HCT116 (cell line): Measurements from ENCODE around the gene WNK1. TPM values are rescaled to one million over a fixed set of nuclear protein-coding genes. Genes with fewer than 3 reads are reported as not detected.
"Not testable (repeated sequence)": the region's sequence is repeated elsewhere in the genome, so short reads cannot be mapped to it uniquely, and the experiment has no call there.

Experiments used
- ATAC-seq: fragments of 200-7000 bp; cut with Tn5 transposase; 2 replicates; pipeline ENCODE4 v1.9.1; 2020; ENCODE audit warnings: mild to moderate bottlenecking, moderate library complexity
- BruUV-seq: library from RNA; stranded (reverse); fragments of 400-500 nt; replicated peaks from 2 replicates; lab custom pipeline; 2021; lab: Mats Ljungman, UMichigan
- CTCF ChIA-PET: fragments of 300-600 bp; sonication (Branson Sonifier 250); formaldehyde crosslinking; loops from one replicate; lab custom pipeline; 2021; ENCODE audit warnings: antibody characterized with exemption; lab: Charles Lee
- POLR2A ChIA-PET: fragments of 300-600, 350-600 bp; sonication (Branson Sonifier 250); formaldehyde crosslinking; loops from one replicate; lab custom pipeline; 2021; ENCODE audit warnings: antibody characterized with exemption; lab: Charles Lee
- RAD21 ChIA-PET, 2 experiments: fragments of 300-600 bp; sonication (Branson Sonifier 250); formaldehyde crosslinking; loops; one replicate each; lab custom pipeline; 2023; ENCODE audit warnings: low total read pairs in 2 of 2; ENCODE audit not compliant: uncharacterized antibody in 2 of 2, unreplicated experiment in 2 of 2, low non-redundant PET in 1 of 2; lab: Charles Lee
- DNase-seq: peaks from one replicate; pipeline ENCODE4 v3.0.0-alpha.2; 2010; ENCODE audit warnings: low read depth, low spot score
- H2AFZ ChIP-seq: fragments of 200-600 bp; shearing (Covaris generic), sonication (generic); 2 replicates; pipeline ENCODE4 v1.6.1; 2017; ENCODE audit warnings: low read depth, mixed run types, mixed read lengths, antibody characterized with exemption, low read length; ENCODE audit not compliant: poor library complexity, severe bottlenecking
- H3K27ac ChIP-seq: 2 replicates; pipeline ENCODE4 v1.5.1; 2012; ENCODE audit warnings: low read depth, low read length
- H3K27me3 ChIP-seq: fragments of 200-600 bp; sonication (generic); 2 replicates; pipeline ENCODE4 v1.6.1; 2016; ENCODE audit warnings: mixed run types, low read length, mixed read lengths; ENCODE audit not compliant: insufficient read depth
- H3K36me3 ChIP-seq, 2 experiments: fragments of 200-500 bp in 1 of 2; fragments of 200-600 bp in 1 of 2; sonication (Bioruptor generic) in 1 of 2; sonication (generic) in 1 of 2; 2 replicates each; pipeline versions ENCODE4 v1.5.1 to v1.6.1; 2014 to 2016; ENCODE audit warnings: low read length in 2 of 2, inconsistent platforms in 1 of 2, mixed read lengths in 1 of 2, mixed run types in 1 of 2; ENCODE audit not compliant: insufficient read depth in 2 of 2, control insufficient read depth in 1 of 2
- H3K4me1 ChIP-seq, 2 experiments: fragments of 200-600 bp in 1 of 2; sonication (generic) in 1 of 2; 2 replicates each; pipeline versions ENCODE4 v1.5.1 to v1.6.1; 2012 to 2017; ENCODE audit warnings: low read length in 2 of 2, inconsistent platforms in 1 of 2, mild to moderate bottlenecking in 1 of 2, mixed read lengths in 1 of 2, mixed run types in 1 of 2, moderate library complexity in 1 of 2; ENCODE audit not compliant: insufficient read depth in 2 of 2, control insufficient read depth in 1 of 2
- H3K4me2 ChIP-seq: fragments of 200-600 bp; sonication (generic); 2 replicates; pipeline ENCODE4 v1.6.1; 2017; ENCODE audit warnings: mixed run types, low read length, mixed read lengths
- H3K4me3 ChIP-seq, 2 experiments: fragments of 200-600 bp in 1 of 2; sonication (generic) in 1 of 2; replicated peaks in 1 of 2; 2 replicates each; pipeline ENCODE4 v1.5.1; 2011 to 2016; ENCODE audit warnings: low read length in 2 of 2, control low read depth in 1 of 2, low read depth in 1 of 2, mild to moderate bottlenecking in 1 of 2, mixed read lengths in 1 of 2, mixed run types in 1 of 2
- H3K79me2 ChIP-seq: fragments of 200-600 bp; sonication (generic); 2 replicates; pipeline ENCODE4 v1.6.1; 2017; ENCODE audit warnings: mild to moderate bottlenecking, mixed run types, low read length, moderate library complexity, mixed read lengths; ENCODE audit not compliant: insufficient read depth
- H3K9ac ChIP-seq: fragments of 200-600 bp; sonication (generic); 2 replicates; pipeline ENCODE4 v1.6.1; 2016; ENCODE audit warnings: low read length, mixed read lengths
- H3K9me2 ChIP-seq: fragments of 200-600 bp; sonication (generic), shearing (Covaris generic); 2 replicates; pipeline ENCODE4 v1.6.1; 2017; ENCODE audit warnings: mixed run types, mild to moderate bottlenecking, moderate library complexity; ENCODE audit not compliant: insufficient read depth
- H3K9me3 ChIP-seq, 2 experiments: fragments of 200-500 bp in 1 of 2; fragments of 200-600 bp in 1 of 2; sonication (Bioruptor generic) in 1 of 2; sonication (generic) in 1 of 2; 2 replicates each; pipeline ENCODE4 v1.6.1; 2014 to 2017; ENCODE audit warnings: low read length in 2 of 2, mixed read lengths in 2 of 2, inconsistent platforms in 1 of 2, low read depth in 1 of 2, mild to moderate bottlenecking in 1 of 2, mixed run types in 1 of 2, moderate library complexity in 1 of 2; ENCODE audit not compliant: control insufficient read depth in 1 of 2, insufficient read depth in 1 of 2
- H4K20me1 ChIP-seq: fragments of 200-600 bp; sonication (generic), shearing (Covaris generic); 2 replicates; pipeline ENCODE4 v1.6.1; 2017; ENCODE audit warnings: mixed run types, mild to moderate bottlenecking, moderate library complexity; ENCODE audit not compliant: insufficient read depth
- CBX3 ChIP-seq: IDR thresholded peaks from 2 replicates; pipeline ENCODE4 v1.6.1; 2012; ENCODE audit warnings: low read depth
- CEBPB ChIP-seq: IDR thresholded peaks from 2 replicates; pipeline ENCODE4 v1.6.1; 2012; ENCODE audit warnings: low read depth
- ELF1 ChIP-seq: IDR thresholded peaks from 2 replicates; pipeline ENCODE4 v1.6.1; 2012; ENCODE audit warnings: low read depth, borderline replicate concordance
- POLR2A ChIP-seq: IDR thresholded peaks from 2 replicates; pipeline ENCODE4 v1.7.0; 2011; ENCODE audit warnings: borderline replicate concordance; ENCODE audit not compliant: insufficient read depth, insufficient read length; ENCODE audit errors: extremely low read depth
- SIN3A ChIP-seq: IDR thresholded peaks from 2 replicates; pipeline ENCODE4 v1.6.1; 2012; ENCODE audit warnings: low read depth
- TCF7L2 ChIP-seq: IDR thresholded peaks from 2 replicates; pipeline ENCODE4 v1.7.0; 2011; ENCODE audit warnings: borderline replicate concordance, inconsistent platforms; ENCODE audit not compliant: insufficient read depth, insufficient read length; ENCODE audit errors: extremely low read depth
- intact Hi-C: fragments of 100-400 bp; cut with micrococcal nuclease; formaldehyde crosslinking; loops from 2 replicates; pipeline ENCODE4 v1.10.0; 2022
- total RNA-seq: library from RNA; stranded (reverse); gene quantifications from one replicate; pipeline ENCODE4 v1.2.1, GENCODE V29; 2021; ENCODE audit not compliant: unreplicated experiment
- TF ChIP-seq, protein P1 (sequence below), 3 experiments: fragments of 200-600 bp in 1 of 3; sonication (generic) in 1 of 3; IDR thresholded peaks in 2 of 3; conservative IDR thresholded peaks in 1 of 3; 2 replicates each; pipeline ENCODE4 v1.5.1; 2012 to 2017; ENCODE audit warnings: low read depth in 2 of 3, low read length in 2 of 3, antibody characterized with exemption in 1 of 3, borderline replicate concordance in 1 of 3, control low read depth in 1 of 3, mild to moderate bottlenecking in 1 of 3, mixed read lengths in 1 of 3, mixed run types in 1 of 3, moderate library complexity in 1 of 3; ENCODE audit not compliant: insufficient read depth in 1 of 3
- TF ChIP-seq, protein P2 (sequence below): IDR thresholded peaks from 2 replicates; pipeline ENCODE4 v1.6.1; 2011; ENCODE audit warnings: mild to moderate bottlenecking, low read length, moderate library complexity; ENCODE audit not compliant: insufficient replicate concordance; ENCODE audit errors: extremely low read depth
- TF ChIP-seq, protein P3 (sequence below): IDR thresholded peaks from 2 replicates; pipeline ENCODE4 v1.6.1; 2012
- TF ChIP-seq, protein P4 (sequence below): IDR thresholded peaks from 2 replicates; pipeline ENCODE4 v1.6.1; 2012; ENCODE audit warnings: low read depth

The WNK1 gene
- total RNA-seq, 1 experiment from 2014 or later: 81.0 TPM

DNA sequence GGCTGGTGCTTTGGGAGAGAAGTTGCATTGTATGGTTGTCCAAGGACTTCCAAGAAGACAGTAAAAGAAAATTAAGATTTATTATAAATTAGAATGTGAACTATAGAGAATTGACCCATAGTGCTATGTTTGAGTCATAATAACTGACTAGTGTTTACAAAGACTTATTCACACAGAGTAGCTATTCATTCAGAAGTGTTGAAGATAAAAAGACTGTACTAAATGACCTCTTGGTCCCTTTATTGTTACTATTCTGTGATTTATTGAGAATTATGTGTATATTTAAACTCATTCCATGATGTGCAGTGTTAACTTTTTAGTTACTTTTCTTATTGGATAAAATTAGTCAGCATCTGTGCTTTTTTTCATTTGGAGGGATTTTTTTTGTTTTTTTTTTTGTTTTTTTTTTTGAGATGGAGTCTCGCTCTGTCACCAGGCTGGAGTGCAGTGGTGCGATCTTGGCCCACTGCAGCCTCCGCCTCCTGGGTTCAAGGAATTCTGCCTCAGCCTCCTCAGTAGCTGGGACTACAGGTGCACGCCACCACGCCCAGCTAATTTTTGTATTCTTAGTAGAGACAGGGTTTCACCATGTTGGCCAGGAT, 24.5 kb downstream of the WNK1 start:
- RAD21 ChIA-PET, H3K9me3 ChIP-seq, H2AFZ ChIP-seq, DNase-seq, BruUV-seq, H3K27ac ChIP-seq, H4K20me1 ChIP-seq, ATAC-seq, H3K36me3 ChIP-seq, H3K4me3 ChIP-seq, H3K9ac ChIP-seq, H3K4me1 ChIP-seq, H3K9me2 ChIP-seq, H3K4me2 ChIP-seq, intact Hi-C loops, H3K27me3 ChIP-seq: not testable (repeated sequence)
- ChIA-PET POLR2A (interaction anchor here (0.6 kb wide), 1 partner anchor 25 kb away, joined by 3 read pairs; the partner anchor contains the start of gene WNK1), CTCF (interaction anchor here (1.1 kb wide), 2 partner anchors 26 to 39 kb away, joined by 3 read pairs; no protein-coding TSS in a partner anchor)
- H3K79me2 ChIP-seq: peaks cover 99% of the 10 kb centered on the region

DNA sequence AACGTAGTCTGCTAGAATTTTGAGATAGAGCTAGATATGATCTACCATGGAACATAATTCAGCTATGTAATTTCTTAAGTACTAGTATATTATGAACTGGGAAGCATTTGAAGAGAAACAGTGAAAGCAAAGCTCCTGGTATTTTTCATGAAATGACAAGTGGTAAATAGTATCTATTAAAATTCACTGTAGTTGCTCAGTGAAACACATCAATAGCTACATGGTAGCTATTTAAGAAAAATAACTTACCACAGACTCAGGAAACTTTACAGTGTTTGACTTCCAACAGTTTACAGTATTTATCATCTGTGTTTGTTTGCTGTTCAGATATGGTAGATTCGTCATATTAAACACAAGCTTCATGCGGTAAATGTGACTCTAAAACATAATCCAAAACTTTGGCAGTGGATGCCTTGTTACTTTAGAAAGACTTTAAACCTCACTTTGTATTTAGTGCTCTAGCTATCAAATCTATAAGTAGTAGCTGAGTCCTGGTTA, 25.2 kb downstream of the WNK1 start:
- H3K4me2 ChIP-seq: no peak overlapping the region
- ChIA-PET RAD21 (no interaction called here), POLR2A (no interaction called here), CTCF (interaction anchor here (1.1 kb wide), 1 partner anchor 26 kb away, joined by 3 read pairs; no protein-coding TSS in a partner anchor)
- peaks cover 3 to 5% of the 10 kb centered on the region in 2 experiments; a peak in 1 of 4 replicates for H3K4me1 ChIP-seq
- no peaks in the 10 kb centered on the region for H3K27me3 ChIP-seq
- H3K9me2 ChIP-seq: no peaks in the 10 kb centered on the region
- no peaks in the 10 kb centered on the region for H3K9me3 ChIP-seq
- no peak overlapping the region for H2AFZ ChIP-seq
- H3K79me2 ChIP-seq: peaks cover 99% of the 10 kb centered on the region
- intact Hi-C loops: no loop called here
- peaks cover 12% of the 10 kb centered on the region; the same call in 1 of the 2 replicates for H4K20me1 ChIP-seq
- no peak for ATAC-seq
- H3K27ac ChIP-seq: no peak overlapping the region
- no peak overlapping the region for H3K4me3 ChIP-seq
- DNase-seq: no peak
- H3K36me3 ChIP-seq: no peaks in the 10 kb centered on the region
- BruUV-seq: no TSS peak
- H3K9ac ChIP-seq: no peak overlapping the region
- TF ChIP-seq CEBPB (no peak), TCF7L2 (no peak), POLR2A (no peak), ELF1 (no peak), CBX3 (no peak), SIN3A (no peak)
- TF ChIP-seq, protein P1, sequence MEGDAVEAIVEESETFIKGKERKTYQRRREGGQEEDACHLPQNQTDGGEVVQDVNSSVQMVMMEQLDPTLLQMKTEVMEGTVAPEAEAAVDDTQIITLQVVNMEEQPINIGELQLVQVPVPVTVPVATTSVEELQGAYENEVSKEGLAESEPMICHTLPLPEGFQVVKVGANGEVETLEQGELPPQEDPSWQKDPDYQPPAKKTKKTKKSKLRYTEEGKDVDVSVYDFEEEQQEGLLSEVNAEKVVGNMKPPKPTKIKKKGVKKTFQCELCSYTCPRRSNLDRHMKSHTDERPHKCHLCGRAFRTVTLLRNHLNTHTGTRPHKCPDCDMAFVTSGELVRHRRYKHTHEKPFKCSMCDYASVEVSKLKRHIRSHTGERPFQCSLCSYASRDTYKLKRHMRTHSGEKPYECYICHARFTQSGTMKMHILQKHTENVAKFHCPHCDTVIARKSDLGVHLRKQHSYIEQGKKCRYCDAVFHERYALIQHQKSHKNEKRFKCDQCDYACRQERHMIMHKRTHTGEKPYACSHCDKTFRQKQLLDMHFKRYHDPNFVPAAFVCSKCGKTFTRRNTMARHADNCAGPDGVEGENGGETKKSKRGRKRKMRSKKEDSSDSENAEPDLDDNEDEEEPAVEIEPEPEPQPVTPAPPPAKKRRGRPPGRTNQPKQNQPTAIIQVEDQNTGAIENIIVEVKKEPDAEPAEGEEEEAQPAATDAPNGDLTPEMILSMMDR (IDR thresholded peaks at IDR 0.05 in 2 of 3, conservative IDR thresholded peaks at IDR 0.05 in 1 of 3; ENCODE audit: borderline replicate concordance in 1 of 3, insufficient read depth in 1 of 3, low read depth in 2 of 3, low read length in 2 of 3): no peak
- TF ChIP-seq, protein P2, sequence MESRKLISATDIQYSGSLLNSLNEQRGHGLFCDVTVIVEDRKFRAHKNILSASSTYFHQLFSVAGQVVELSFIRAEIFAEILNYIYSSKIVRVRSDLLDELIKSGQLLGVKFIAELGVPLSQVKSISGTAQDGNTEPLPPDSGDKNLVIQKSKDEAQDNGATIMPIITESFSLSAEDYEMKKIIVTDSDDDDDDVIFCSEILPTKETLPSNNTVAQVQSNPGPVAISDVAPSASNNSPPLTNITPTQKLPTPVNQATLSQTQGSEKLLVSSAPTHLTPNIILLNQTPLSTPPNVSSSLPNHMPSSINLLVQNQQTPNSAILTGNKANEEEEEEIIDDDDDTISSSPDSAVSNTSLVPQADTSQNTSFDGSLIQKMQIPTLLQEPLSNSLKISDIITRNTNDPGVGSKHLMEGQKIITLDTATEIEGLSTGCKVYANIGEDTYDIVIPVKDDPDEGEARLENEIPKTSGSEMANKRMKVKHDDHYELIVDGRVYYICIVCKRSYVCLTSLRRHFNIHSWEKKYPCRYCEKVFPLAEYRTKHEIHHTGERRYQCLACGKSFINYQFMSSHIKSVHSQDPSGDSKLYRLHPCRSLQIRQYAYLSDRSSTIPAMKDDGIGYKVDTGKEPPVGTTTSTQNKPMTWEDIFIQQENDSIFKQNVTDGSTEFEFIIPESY: no peak
- TF ChIP-seq, protein P3, sequence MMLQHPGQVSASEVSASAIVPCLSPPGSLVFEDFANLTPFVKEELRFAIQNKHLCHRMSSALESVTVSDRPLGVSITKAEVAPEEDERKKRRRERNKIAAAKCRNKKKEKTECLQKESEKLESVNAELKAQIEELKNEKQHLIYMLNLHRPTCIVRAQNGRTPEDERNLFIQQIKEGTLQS: no peak
- TF ChIP-seq, protein P4, sequence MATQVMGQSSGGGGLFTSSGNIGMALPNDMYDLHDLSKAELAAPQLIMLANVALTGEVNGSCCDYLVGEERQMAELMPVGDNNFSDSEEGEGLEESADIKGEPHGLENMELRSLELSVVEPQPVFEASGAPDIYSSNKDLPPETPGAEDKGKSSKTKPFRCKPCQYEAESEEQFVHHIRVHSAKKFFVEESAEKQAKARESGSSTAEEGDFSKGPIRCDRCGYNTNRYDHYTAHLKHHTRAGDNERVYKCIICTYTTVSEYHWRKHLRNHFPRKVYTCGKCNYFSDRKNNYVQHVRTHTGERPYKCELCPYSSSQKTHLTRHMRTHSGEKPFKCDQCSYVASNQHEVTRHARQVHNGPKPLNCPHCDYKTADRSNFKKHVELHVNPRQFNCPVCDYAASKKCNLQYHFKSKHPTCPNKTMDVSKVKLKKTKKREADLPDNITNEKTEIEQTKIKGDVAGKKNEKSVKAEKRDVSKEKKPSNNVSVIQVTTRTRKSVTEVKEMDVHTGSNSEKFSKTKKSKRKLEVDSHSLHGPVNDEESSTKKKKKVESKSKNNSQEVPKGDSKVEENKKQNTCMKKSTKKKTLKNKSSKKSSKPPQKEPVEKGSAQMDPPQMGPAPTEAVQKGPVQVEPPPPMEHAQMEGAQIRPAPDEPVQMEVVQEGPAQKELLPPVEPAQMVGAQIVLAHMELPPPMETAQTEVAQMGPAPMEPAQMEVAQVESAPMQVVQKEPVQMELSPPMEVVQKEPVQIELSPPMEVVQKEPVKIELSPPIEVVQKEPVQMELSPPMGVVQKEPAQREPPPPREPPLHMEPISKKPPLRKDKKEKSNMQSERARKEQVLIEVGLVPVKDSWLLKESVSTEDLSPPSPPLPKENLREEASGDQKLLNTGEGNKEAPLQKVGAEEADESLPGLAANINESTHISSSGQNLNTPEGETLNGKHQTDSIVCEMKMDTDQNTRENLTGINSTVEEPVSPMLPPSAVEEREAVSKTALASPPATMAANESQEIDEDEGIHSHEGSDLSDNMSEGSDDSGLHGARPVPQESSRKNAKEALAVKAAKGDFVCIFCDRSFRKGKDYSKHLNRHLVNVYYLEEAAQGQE: no peak
